GM21529 (cell line): ENCODE data around the gene NMRK1.
A peak's percentile ranks its signal among the peaks of the same experiment; 100 is the strongest.

ENCODE experiments used
- ATAC-seq: cut with Tn5 transposase; IDR thresholded peaks from one replicate; pipeline ENCODE4 v1.9.1; 2021; ENCODE audit not compliant: unreplicated experiment

NMRK1 gene

GRCh38 chr9:75102177-75102790, 14.3 kb upstream of the NMRK1 start:
- ATAC-seq: no peak

- no peak for ATAC-seq
Measured at GRCh38 chr9:75101004-75101588, 13.1 kb upstream of the NMRK1 start.

- no peak for ATAC-seq
Measured at GRCh38 chr9:75096796-75097195, 8.8 kb upstream of the NMRK1 start.

- ATAC-seq: no peak
Measured at GRCh38 chr9:75092766-75093165, 4.8 kb upstream of the NMRK1 start.

GRCh38 chr9:75090579-75090978, 2.6 kb upstream of the NMRK1 start:
- no peak for ATAC-seq

- ATAC-seq: no peak
Measured at GRCh38 chr9:75089373-75089766, 1.4 kb upstream of the NMRK1 start.

- peak; percentile 43 for ATAC-seq
Measured at GRCh38 chr9:75088646-75089372, 854 bp upstream of the NMRK1 start.

GRCh38 chr9:75087289-75087823, 599 bp downstream of the NMRK1 start:
- ATAC-seq: peak; percentile 23

- ATAC-seq: no peak
Measured at GRCh38 chr9:75086541-75087288, 1.2 kb downstream of the NMRK1 start.

GRCh38 chr9:75085640-75086039, 2.3 kb downstream of the NMRK1 start:
- ATAC-seq: no peak

GRCh38 chr9:75084081-75084672, 3.8 kb downstream of the NMRK1 start:
- ATAC-seq: no peak

GRCh38 chr9:75083188-75083970, 4.6 kb downstream of the NMRK1 start:
- no peak for ATAC-seq

- no peak for ATAC-seq
Measured at GRCh38 chr9:75081632-75082031, 6.3 kb downstream of the NMRK1 start.

GRCh38 chr9:75072895-75073294, 15.1 kb downstream of the NMRK1 start:
- no peak for ATAC-seq

GRCh38 chr9:75071530-75072122, 16.3 kb downstream of the NMRK1 start:
- peak; percentile 72 for ATAC-seq

GRCh38 chr9:75069171-75069570, 18.8 kb downstream of the NMRK1 start:
- ATAC-seq: no peak

GRCh38 chr9:75067894-75068293, 20.1 kb downstream of the NMRK1 start:
- ATAC-seq: no peak

- no peak for ATAC-seq
Measured at GRCh38 chr9:75065510-75065909, 22.4 kb downstream of the NMRK1 start.

- ATAC-seq: no peak
Measured at GRCh38 chr9:75064307-75065025, 23.5 kb downstream of the NMRK1 start.
